Uterine smooth muscle cell (primary cell): ENCODE data around the gene SCG5. TPM values are rescaled to one million over a fixed set of nuclear protein-coding genes. Genes with fewer than 3 reads are reported as not detected.

Source experiments
- total RNA-seq: library from RNA; depleted of rRNA; stranded (reverse); fragments of >200 nt; gene quantifications from 2 replicates; pipeline ENCODE4 v1.2.3, GENCODE V29; 2014

SCG5 gene
- total RNA-seq = 3.2 and 14.7 TPM in 2 replicates

GRCh38 chr15:32641517-32642059 is at the start of gene SCG5:
Gene SCG5, plus strand, starts transcription at chr15:32641710. Its CDS starts 1,883 bp downstream, at chr15:32643593.

GRCh38 chr15:32593151-32593550 is 48.4 kb upstream of the SCG5 start, which contains the start of gene GOLGA8N:
Gene GOLGA8N, plus strand, starts transcription at chr15:32593456.

GRCh38 chr15:32615051-32615870 is 26.2 kb upstream of the SCG5 start, which contains the start of gene ARHGAP11A:
Gene ARHGAP11A, plus strand, starts transcription at chr15:32615504. Its CDS starts 708 bp downstream, at chr15:32616212.

GRCh38 chr15:32717426-32718226 is 76.1 kb downstream of the SCG5 start, which contains the start of gene GREM1:
Gene GREM1, plus strand, starts transcription at chr15:32718004. Its CDS starts 12,687 bp downstream, at chr15:32730691.

Other genes starting within 250 kb of the SCG5 start
- gene GOLGA8K, start 238.4 kb upstream of the SCG5 start, total RNA-seq = 0.25 TPM in 1 of 2 replicates, not detected in the other
- 1.7 TPM in 1 of 2 replicates, not detected in the other for gene GOLGA8O, start 186.1 kb upstream of the SCG5 start, total RNA-seq
- gene GOLGA8N, start 48.3 kb upstream of the SCG5 start, total RNA-seq = 3.0 and 11.4 TPM in 2 replicates
- 16.9 and 50.8 TPM in 2 replicates for gene ARHGAP11A, start 26.2 kb upstream of the SCG5 start, total RNA-seq
- gene GREM1, start 76.3 kb downstream of the SCG5 start, total RNA-seq = 94.3 and 684 TPM in 2 replicates